ENCODE data around the gene BRD1.

- TF ChIP-seq POLR2A (IDR thresholded peaks at IDR 0.05) = no peak
- no peak for TF ChIP-seq CTCF (IDR thresholded peaks at IDR 0.05)
- no peak for TF ChIP-seq POLR2AphosphoS5 (IDR thresholded peaks at IDR 0.05)
Measured at GRCh38 chr22:49792107-49792506, 35.6 kb downstream of the BRD1 start.

Data from suprapubic skin (tissue), 4 donors.